T-helper 9 cell (primary cell): Measurements from ENCODE around the gene INPP5E.

Source experiments
- DNase-seq: peaks from one replicate; pipeline ENCODE4 v3.0.0-alpha.2; 2020
- total RNA-seq, 2 donors: gene quantifications; one replicate each; lab custom pipeline; 2026; lab: John Stamatoyannopoulos, UW

The INPP5E gene
- 47.3 to 53.9 reads per million in 2 donors for total RNA-seq

DNA sequence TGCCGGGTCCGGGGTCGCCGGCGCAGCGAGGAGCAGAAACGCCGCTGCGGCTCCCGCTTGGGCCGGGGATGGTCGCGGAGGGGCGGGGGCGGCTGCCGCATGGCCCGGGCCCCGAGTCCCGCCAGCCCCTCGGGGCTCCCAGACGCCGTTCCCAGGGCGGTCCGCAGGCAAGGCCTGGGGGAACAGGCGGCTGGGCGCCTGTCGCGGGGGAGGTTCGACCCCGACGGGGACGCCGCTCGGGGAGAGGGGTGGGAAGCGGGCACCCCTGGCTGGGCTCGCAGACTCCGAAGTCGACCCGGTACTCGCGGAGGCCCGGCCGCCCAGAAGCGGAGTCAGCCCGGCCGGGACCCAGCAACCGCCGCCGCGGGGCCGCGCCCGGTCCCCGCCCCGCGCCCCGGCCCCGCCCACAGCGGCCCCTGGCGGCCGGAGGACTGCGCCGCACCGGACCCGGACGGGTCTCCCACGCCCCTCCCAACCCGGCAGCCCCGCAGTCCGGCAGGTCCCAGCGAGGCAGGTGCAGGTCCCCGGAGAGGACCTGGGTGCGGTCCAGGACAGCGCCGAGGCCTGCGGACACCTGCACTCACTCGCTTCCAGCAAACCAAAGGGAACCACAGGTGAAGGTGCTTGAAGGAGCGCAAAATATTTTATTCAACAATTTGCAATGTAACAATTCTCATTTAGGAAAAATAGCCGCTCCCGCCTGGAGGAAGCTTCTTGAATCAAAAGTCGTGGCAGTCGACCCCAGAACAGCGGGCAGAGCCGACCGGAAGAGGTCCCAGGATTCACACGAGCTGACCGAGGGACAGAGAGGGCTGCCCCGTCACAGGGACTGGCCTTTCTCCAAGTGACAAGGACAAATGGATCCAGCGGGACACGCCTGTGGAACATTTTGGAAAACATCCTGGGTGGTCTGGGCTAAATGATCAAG lies at the start of gene INPP5E:
Gene INPP5E (minus strand): TSS at position 365 of the 928 bp plus-strand sequence. CDS start 426 bp downstream, outside the sequence.
- DNase-seq: peak; percentile 91

DNA sequence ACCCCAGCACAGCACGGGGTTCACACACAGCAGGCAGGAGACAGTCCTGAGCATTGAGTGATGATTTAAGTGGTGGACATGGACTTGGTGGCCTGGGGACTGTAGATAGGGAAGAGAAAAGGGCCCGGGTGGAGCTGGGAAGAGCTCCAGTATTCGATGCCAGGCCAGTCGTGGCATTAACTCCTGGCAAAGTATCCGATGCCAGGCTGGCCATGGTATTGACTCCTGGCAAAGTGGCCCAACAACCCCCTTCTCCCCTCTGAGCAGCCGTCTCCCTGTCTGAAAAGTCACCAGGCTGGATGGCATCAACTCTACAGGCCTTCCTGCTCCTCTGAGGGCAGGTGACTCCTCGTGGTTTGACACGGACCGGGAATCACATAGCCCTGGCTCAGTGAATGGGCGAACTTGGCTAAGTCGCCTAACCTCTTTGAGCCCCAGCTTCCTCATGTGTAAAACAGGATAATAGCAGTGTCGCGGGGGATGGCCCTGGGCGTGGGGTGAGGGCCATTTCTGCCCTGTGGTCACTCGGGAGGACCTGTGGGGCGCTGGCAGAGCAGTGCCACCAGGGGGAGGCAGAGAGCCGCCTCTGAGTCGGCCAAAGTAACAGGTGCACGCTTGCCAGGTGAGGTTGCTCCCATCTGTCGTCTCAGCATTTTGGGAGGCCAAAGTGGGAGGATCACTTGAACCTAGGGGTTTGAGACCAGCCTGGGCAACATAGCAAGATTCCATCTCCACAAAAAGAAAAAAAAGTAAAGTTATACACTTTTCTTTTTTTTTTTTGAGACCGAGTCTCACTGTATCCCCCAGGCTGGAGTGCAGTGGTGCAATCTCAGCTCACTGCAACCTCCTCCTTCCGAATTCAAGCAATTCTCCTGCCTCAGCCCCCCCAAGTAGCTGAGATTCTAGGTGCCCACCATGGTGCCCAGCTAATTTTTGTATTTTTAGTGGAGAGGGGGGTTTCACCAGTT lies 48.9 kb upstream of the INPP5E start:
- peak; percentile 75 for DNase-seq

- no peak for DNase-seq
These were observed 48.0 kb upstream of the INPP5E start for GRCh38 chr9:136487672-136488071.

DNA sequence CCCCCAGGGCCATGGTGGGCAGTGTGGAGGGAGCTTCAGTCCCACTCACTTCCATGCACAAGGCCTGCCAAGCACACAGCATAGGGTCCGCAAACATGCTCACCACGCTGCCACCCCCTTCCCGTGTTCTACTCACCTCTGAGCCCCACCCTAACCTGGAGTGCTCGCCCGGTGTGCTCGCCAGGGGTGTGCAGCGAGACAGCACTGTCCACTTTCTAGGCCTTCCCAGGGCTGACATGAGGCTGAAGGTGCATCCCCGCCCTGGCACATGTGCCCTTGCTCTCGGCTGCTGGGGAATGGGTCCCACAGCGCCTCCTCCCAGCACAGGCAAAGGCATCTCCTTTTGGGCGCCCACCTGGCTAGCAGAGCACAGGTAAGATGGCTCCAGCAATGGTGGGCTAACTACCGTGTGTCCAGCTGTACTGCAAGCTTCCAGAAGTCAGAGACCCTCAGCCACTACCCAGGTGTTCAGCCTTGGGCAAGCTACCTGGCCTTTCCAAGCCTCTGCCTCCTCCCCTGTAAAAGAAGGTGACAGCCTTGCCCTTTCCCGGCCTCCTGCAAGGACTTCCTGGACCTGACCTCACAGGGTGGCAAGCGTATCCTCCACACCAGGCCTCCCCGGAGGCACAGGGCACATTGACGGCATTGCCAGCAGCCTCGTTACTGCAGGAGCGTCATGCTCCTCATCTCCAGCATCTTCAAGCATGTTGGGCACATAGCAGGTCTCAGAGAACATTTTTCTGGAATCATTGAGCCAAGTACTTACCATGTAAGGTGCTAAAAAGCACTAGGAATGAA lies 47.4 kb upstream of the INPP5E start:
- no peak for DNase-seq

GRCh38 chr9:136486131-136486530 lies 46.5 kb upstream of the INPP5E start:
- DNase-seq: no peak

DNA sequence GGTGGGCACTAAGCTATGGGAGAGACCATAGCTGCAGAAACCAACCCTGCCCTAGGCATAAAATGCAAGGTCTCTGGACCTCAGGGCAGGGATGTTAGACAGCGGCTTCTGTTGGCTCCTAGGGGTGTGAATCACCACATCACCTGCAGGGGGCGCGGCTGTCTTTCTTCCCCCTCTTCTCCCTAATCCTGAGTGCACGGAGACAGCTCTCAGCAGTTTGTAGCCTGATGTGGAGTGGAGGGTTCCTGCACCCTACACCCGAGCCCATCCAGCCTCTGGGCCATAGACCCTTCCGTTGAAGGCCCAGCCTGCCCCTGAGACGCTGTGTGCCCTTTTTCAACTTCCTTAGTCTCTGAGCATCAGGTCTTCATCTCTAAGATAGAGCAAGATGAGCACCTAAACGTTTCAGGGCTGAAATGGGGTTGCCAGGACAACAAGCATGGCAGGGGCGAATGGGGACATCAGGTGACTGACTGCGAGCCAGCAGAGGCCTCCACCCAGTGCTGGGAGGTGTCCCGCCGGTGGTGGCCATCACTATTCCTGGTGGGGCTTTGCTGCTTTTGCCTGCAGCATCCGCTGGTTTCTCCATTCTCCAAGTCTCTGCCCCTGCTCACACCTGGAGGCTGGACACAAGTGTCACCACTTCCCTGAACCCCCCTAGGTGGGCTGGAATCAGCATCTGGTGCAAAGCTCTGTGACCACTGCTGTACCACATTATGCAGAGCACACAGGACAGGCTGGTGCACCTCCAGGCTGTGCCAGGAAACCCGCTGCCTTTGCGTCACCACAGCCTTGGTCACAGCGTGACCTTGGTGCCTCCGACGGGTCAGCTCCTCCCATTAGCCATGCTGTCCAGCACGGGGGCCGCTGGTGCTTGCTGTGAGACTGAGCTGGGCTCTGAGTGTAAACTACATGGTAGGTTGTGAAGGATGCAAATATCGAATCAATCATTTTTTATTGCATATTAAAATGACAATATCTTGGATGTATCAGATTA lies 45.7 kb upstream of the INPP5E start:
- peak; percentile 84 for DNase-seq

GRCh38 chr9:136484153-136485048 lies 44.8 kb upstream of the INPP5E start:
- peak; percentile 17 for DNase-seq

DNA sequence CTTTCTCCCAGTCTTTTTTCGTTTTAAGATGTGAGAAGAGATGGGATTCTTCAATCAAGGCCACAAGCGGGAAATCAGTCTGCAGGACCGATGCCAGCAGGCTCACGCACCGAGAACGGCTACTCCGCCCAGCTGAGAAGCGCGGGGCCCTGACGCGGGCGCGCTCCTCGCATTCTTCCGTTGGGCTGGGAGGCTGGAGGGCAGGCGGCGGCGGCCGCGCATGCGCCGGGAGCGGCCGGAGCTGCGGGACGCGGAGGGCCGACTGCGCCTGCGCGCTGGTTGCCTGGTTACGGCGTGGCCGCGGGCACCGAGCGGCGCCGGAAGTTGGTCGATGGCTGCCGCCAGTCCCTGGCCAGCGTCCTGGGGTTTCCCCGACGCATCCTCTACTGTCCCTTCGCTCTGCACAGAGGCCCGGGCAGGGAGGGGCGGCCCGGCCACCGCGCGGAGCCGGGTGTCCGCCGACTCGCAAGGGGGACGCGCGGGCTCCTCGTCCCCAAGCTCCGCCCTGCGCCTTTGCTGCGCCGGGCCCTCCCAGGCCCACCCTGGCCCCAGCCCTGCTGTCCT lies 44.0 kb upstream of the INPP5E start:
- peak; percentile 94 for DNase-seq

DNA sequence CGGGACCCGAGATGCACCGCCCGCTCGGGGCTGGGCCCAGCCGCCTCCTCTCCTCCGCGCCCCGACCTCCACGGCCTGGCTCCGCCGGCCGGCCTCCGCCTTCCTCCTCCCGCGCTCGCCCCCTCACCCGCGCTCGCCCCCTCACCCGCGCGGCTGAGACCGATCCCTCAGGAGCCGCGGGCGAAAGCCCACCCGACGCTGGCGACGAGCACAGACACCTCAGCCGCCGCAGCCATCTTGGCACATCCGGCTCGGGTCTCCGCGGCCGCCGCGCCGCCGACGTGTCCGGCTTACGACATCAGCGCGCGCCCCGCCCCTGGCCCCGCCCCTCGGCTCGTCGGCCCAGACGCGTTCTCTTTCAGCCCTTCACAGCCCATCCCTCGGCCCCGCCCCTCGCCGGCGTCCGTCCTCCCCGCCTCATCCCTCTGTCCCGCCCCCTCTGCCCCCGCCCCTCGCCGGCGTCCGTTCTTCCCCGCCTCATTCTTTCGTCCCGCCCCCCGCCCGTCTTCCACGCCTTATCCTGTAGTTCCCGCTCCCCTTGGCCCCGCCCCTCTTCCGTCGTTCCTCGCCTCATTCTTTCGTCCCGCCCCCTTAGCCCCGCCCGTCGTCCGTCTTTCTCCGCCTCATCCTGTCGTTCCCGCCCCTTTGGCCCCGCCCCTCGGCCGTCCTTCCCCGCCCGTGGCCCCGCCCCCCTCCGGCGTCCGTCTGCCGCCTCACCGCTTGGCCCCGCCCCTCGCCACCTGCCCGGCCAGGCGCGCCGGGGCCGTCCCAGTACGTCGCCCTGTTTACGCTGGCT lies 43.3 kb upstream of the INPP5E start, which contains the start of gene SEC16A:
Gene SEC16A (minus strand): TSS at position 248 of the 796 bp plus-strand sequence. CDS start 5,425 bp downstream, outside the sequence.
- peak; percentile 100 for DNase-seq

- no peak for DNase-seq
These were observed 42.6 kb upstream of the INPP5E start for GRCh38 chr9:136482046-136482792.

GRCh38 chr9:136481558-136481957 lies 41.9 kb upstream of the INPP5E start:
- no peak for DNase-seq

DNA sequence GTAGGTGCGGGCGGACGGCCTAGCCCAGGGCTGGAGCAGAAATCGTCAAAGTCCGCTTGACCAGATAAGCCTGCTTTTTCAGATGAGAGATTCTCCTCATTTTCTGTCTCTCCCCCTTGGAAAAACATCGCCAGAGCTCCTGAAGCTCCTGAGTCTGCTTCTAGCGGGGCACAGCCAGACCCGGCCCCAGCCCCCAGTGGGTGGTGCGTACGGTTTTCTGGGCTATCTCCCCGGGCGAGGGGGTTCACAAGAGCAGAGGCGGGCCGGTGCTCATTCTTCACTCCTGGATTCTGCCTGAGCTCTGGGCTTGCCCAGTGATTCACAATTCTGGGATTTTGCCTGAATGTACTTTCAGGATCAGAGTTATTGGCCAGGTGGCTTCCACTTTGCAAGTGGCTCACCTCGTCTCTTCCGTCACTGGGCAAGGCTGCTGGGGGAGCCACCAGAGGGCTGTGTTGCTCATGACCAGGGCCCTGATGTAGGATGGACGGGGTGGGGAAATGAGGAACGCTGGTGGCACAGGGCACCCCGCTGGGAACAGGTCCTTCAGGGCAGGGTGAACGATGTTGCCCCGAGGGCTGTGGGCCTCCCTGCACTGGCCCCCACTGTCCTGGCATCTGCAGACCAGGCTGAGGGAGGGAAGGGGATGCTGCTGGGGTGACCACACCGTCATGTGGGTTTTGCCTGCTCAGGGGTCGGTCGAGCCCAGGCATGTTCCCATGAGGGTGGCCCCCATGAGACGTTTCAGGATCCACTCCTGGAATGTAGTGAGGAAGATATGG lies 36.9 kb upstream of the INPP5E start:
- no peak for DNase-seq

GRCh38 chr9:136474974-136475865 lies 35.6 kb upstream of the INPP5E start:
- DNase-seq: no peak

DNA sequence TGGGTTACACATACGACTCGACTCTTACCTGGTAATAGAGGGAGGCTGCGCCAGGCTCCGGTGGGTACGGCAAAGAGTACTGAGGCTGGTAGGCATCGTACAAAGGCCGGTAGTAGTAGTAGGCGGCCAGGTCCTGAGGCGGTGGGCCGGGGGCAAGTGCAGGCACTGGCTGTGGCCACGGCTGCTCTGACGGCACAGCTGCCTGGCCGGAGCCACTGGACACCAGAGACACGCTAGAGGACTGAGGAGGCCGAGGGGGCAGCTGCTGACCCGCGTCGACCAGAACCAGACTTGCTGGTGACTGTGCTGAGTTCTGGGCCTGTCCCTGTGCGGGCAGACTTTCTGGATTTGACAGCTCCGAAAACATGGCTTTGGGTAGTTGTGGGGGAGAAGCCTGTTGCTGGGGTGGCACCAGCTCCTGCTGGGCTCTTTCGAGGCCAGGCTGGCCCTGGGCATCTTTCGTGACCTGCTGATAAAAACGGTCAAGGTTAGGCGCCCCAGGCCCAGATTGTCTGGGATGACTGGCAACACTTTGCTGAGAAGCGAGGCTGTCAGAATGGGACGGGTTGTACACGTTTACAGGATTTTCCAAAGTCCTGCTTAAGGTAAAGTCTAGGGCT lies 34.5 kb upstream of the INPP5E start:
- no peak for DNase-seq

- DNase-seq: no peak
These were observed 33.7 kb upstream of the INPP5E start for GRCh38 chr9:136473354-136473721.
